ENCODE results near the gene TBL1X.
"Not testable (repeated sequence)": the region's sequence is repeated elsewhere in the genome, so short reads cannot be mapped to it uniquely, and the experiment has no call there.

TBL1X gene

DNA sequence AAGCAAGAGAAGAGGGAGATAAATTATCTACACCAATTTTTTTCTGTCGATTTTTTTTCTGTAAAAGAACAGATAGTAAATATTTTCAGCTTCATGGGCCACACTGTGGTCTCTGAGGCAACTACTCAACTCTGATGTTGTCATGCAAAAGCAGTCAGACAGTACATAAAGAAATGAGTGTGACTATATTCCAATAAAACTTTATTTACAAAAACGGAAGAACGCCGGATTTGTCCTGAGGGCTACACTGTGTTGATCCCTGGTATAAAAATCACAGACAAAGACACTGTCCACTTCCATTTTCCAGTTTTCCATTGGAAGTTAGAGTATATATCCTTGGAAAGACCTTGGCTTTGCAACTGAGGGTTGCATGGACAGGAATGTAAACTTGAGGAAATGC lies 282.8 kb downstream of the TBL1X start:
- DNase-seq (ENCODE audit: low read depth in 1 of 2, low spot score in 1 of 2): no peak

DNA sequence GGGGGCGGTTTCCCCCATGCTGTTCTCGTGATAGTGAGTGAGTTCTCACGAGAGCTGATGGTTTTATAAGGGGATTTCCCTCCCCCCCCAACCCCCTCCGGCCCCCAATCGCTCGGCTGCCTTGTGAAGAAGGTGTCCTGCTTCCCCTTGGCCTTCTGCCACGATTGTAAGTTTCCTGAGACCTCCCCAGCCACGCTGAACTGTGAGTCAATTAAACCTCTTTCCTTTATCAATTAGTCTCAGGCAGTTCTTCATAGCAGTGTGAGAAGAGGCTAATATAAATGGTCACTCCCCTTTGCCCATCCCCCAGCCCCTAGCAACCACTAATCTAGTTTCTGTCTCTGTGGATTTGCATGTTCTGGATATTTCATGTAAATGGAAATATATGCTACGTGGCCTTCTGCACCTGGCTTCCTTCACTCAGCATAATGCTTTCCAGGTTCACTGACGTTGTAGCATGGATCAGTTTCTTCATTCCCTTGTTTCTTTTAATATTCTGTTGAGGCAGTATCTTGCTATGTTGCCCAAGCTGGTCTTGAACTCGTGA lies 284.4 kb downstream of the TBL1X start:
- no peak for DNase-seq (ENCODE audit: low read depth in 1 of 2, low spot score in 1 of 2)

DNA sequence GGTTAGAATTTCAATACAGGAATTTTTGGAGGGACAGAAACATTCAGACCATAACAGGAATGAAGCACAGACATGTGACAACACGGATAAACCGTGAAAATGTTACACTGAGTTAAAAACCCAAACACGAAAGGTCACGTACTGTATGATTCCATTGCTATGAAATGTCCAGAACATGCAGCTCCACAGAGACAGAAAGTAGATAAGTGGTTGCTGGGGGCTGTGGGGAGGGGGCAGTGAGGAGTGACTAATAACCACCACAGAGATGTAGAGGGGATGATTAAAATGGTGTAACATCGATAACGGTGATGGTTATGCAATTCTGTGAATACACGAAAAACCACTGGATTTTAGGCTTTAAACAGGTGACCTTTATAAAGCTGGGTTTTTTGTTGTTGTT lies 292.5 kb downstream of the TBL1X start:
- DNase-seq (ENCODE audit: low read depth in 1 of 2, low spot score in 1 of 2): no peak

DNA sequence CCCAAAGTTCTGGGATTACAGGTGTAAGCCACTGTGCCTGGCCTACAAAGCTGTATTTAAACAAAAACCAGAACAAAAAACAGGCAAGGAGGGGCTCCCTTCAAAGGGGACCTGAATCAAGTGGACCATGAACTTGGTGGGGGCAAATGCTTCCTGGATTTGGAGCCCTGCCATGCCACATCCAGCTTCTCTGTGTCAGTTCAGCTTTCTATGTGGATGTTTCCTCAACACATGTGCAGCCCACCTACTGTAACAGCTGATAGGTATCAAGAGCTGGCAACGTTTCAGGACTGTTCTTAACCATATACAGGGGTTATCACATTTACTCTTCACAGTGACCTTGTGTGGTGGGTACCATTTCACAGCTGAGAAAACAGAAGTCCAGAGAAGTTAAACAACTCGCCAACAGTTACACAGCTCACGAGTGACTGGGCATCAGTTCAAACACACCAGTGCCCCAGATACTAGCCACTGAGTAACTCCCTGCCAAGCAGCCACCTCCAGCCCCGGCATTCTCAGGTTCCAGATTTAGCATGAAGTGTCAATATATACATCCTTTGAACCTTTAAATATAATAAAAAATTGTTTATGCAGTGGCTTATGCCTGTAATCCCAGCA lies 293.3 kb downstream of the TBL1X start:
- no peak for DNase-seq (ENCODE audit: low read depth in 1 of 2, low spot score in 1 of 2)

DNA sequence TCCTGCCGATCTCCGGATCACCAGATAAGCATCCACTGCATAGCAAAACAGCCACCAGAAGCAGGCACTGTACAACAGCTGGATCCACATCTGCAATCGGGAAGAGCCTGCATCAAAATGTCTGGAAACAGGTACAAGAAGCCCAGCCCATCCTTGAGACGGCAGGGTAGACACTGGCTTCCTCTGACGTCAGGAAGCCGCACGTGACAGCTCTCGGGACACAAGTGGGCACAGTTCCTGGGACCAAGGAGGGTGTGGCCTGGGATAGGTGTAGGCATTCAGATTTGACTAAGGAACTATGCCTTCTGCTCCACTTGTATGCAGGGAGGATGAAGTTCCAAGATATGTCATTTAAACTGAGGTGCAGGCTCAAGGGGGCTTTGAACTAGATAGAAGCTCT lies 294.5 kb downstream of the TBL1X start:
- DNase-seq (ENCODE audit: low read depth in 1 of 2, low spot score in 1 of 2): no peak

DNA sequence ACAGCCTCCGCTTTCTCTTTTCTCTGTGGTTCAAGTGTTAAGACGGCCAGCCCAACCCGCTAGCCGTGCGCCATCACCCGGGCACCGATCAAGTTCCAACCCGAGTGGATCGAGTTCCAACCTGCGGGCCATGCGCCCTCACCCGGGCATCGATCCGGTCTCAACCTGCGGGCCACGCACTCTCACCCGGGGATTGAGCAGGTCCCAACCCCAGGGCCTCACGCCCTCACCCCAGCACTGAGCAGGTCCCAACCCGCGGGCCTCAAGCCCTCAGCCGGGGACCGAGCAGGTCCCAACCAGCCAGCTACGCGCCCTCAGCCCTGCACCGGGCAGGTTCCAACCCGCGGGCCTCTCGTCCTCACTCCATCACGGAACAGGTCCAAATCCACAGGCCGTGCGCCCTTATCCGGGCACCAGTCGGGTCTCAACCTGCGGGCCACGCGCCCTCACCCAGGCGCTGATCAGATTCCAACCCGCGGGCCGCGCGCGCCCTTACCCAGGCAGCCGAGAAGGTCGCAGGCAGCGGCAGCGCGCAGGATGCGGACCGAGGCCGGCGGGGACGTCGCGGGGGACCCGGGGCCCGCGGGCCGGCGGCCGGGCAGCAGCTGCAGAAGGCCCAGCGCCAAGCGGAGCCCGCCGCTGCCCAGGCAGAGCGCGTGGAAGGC lies 300.3 kb downstream of the TBL1X start:
- DNase-seq (ENCODE audit: low read depth in 1 of 2, low spot score in 1 of 2): no peak

DNA sequence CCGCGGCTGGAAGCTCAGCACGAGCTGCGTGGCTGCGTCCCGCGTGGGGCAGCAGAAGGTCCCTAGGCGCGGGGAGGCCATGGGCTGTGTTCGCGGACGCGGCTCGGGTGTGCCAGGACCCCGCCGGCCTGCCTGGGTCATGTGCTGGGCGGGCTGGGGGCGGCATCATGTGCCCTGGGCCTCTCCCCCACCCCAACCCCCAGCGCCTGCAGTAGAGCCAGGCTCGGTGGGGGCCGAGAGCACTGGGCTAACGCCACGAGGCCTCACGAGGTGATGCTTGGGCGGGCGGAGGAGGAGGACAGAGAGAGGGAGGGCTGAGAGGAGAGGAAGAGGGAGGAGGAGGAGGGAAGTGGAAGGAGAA lies 300.9 kb downstream of the TBL1X start, which contains the start of gene GPR143:
GPR143 (minus strand) TSS at position 111 of the 361 bp plus-strand sequence; CDS start at position 81, 30 bp downstream.
- no peak for DNase-seq (ENCODE audit: low read depth in 1 of 2, low spot score in 1 of 2)

DNA sequence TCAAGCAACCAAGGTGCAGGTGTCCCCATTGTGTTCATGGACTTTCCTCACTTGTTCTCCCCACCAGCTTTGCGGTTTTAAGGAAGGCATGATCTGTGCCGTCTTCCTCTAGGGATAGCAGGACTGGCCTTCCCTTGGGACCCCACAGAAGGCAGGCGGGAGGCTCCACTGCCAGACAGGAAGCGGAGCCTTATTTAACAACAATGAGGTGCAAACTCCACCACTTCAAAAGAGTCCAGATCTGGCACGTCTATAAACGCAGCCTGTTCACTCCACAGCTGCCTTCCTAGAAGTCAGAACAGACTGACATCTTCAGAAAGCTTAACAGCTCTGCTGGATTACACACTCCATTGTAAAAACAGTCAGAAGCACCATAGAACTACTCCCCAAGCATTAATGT lies 302.5 kb downstream of the TBL1X start:
- no peak for DNase-seq (ENCODE audit: low read depth in 1 of 2, low spot score in 1 of 2)

DNA sequence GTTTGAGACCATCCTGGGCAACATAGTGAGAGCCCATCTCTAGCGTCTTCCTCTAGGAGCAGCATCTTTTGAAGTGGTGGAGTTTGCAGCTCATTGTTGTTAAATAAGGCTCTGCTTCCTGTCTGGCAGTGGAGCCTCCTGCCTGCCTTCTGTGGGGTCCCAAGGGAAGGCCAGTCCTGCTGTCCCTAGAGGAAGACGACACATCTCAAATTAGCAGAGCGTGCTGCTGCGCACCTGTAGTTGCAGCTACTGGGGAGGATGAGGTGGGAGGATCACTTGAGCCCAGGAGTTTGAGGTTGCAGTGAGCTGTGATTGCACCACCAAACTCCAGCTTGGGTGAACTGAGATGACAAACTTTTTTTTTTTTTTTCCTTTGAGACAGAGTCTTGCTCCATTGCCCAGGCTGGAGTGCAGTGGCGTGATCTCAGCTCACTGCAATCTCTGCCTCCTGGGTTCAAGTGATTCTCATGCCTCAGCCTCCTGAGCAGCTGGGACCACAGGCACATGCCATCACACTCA lies 303.5 kb downstream of the TBL1X start:
- not testable (repeated sequence) for DNase-seq (ENCODE audit: low read depth in 1 of 2, low spot score in 1 of 2)

DNA sequence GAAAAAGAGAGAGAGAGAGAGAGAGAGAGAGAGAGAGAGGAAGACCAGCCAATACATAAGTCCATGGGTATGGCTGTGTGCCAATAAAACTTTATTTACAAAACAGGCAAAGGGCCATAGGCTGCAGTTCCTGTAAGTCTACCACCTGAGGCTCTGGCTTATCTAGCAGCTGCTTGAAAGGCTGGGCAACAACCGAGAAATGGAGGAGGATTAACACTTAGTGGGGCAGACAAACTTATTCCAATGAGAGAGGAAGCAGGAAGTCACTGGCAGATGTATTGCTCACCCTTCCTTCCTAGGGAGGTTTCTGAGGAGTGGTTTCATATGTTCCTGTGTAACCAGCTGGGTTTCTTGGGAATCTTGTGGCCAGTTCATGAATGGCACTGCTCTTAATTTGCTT lies 305.5 kb downstream of the TBL1X start:
- no peak for DNase-seq (ENCODE audit: low read depth in 1 of 2, low spot score in 1 of 2)

DNA sequence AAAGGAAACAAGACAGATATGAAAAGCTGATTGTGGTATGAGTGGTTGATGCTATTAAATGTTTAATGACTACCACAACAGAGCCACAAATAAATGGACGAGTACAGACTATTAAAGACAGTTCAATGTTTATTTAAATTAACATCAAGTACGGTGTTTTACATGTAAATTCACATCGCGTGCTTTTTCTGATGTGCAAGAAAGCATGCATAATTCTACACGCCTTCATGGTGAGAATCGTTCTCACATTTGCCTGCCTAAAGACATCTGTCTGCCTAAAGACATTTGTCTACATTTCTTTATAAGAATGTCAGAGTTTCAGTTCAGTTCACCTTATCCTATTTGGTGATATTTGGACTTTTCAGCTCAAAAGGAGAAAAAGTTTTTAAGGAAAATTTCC lies 308.1 kb downstream of the TBL1X start:
- DNase-seq (ENCODE audit: low read depth in 1 of 2, low spot score in 1 of 2): no peak

DNA sequence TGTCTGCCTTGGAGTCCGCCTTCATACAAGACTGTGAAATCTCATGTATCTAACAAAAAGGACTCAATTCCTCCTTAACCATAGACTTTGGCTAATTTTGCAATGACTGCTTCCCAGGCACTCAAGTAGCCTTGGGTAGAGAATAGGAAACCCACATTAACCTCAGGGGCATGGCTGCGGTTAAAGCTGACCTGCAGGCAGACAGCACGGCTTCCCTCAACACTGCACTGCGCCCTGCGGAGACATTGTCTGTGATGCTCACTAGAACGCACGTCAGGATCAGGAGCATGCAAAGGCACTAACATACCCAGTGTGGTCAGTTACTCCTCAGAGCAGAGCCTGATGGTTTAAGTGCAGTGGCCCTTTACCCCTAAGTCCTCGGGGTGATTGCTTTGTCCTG lies 311.1 kb downstream of the TBL1X start:
- no peak for DNase-seq (ENCODE audit: low read depth in 1 of 2, low spot score in 1 of 2)

DNA sequence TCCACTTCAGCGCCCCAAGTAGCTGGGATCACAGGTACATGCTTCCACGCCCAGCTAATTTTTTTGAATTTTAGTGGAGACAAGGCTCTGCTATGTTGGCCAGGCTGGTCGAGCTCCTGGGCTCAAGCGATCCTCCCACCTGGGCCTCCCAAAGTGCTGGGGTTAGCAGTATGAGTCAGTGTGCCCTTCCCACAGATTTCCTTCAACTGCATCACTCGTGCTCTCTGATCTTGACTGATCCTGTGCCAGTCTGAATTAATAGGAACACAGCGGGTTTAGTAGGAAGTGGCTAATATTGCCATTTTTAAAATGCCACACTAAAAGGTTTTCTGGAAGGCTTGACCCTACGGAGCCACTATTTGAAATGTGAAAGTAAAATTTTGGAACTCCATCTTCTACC lies 317.1 kb downstream of the TBL1X start:
- no peak for DNase-seq (ENCODE audit: low read depth in 1 of 2, low spot score in 1 of 2)

DNA sequence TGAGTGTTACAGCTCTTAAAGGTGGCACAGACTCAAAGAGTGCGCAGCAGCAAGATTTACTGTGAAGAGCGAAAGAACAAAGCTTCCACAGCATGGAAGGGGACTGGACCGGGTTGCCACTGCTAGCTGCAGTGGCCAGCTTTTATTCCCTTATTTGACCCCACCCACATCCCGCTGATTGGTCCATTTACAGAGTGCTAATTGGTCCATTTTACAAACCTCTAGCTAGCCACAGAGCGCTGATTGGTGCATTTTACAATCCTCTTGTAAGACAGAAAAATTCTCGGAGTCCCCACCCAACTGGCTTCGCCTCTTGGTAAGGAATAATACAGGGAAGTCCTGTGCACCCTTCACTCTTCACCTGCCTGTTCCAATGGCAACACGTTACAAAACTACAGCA lies 319.5 kb downstream of the TBL1X start:
- DNase-seq (ENCODE audit: low read depth in 1 of 2, low spot score in 1 of 2): no peak

DNA sequence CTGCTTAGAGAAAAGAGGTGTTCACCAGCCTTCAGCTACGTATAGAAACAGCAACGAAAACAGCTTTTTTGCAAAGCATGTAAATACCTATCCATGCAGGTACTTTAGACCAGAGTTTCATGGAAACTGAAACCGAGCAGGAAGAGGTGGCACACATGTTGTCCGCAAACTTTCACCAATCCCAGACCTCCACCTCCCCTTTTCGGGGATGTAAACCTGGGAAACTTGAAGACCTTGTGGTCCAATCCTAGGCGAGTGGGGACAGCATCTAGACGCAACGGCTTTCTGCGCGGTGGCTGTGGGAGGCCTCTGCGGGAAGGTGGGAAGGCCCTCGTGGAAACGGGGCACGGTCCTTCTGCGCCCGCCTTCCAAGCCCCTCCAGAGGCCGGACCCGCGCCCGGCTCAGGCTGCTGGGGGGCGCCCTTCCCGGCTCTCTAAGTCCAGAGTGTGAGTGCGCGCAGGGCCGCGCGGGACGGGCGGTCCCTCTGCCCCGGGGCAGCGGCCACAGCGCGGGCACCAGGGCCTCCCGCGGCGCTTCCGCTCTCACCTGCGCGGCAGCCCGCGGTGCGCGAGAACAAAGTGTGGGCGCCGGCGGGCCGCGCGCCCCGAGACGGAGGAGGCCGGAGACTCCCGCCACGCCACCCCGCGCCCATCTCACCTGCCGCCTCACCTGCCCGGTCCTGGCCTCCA lies 320.5 kb downstream of the TBL1X start:
- no peak for DNase-seq (ENCODE audit: low read depth in 1 of 2, low spot score in 1 of 2)

DNA sequence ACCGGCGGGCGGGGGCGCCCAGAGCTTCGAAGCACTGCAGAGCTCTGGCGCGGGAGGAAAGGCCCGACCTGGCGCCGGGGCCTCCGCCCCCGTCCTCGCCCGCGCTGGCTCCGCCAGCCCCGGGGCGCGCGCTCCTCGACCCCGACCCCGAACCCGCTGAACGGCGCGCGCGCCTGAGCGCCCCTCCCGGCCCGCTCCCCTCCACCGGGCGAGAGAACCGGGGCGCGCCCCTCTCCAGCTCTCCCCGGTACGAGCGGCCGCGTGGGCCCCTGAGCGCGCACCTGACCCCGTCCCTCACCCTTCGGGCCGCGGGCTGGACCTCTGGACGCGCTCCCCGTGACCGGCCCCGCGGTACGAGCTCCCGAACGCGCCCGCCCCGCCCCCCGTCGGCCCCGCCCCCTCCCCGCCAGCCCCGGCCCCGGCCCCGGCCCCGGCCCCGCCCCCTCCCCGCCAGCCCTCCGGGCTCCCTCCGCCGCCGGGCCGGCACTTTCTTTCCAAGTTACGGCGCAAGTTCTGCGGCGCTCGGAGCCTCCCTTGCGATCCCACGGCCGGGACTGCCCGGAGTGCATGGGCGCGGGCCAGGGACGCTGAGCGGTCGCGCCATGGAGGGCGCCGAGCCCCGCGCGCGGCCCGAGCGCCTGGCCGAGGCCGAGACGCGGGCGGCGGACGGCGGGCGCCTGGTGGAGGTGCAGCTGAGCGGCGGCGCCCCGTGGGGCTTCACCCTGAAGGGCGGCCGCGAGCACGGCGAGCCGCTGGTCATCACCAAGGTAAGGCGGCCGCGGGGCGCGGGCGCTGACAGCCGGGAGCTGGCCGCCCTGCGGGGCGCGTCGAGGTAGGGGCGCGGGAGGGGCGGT lies 321.3 kb downstream of the TBL1X start, which contains the start of gene SHROOM2:
SHROOM2 (plus strand) TSS at position 486 of the 854 bp plus-strand sequence; CDS start at position 603, 117 bp downstream.
- DNase-seq (ENCODE audit: low read depth in 1 of 2, low spot score in 1 of 2): no peak

DNA sequence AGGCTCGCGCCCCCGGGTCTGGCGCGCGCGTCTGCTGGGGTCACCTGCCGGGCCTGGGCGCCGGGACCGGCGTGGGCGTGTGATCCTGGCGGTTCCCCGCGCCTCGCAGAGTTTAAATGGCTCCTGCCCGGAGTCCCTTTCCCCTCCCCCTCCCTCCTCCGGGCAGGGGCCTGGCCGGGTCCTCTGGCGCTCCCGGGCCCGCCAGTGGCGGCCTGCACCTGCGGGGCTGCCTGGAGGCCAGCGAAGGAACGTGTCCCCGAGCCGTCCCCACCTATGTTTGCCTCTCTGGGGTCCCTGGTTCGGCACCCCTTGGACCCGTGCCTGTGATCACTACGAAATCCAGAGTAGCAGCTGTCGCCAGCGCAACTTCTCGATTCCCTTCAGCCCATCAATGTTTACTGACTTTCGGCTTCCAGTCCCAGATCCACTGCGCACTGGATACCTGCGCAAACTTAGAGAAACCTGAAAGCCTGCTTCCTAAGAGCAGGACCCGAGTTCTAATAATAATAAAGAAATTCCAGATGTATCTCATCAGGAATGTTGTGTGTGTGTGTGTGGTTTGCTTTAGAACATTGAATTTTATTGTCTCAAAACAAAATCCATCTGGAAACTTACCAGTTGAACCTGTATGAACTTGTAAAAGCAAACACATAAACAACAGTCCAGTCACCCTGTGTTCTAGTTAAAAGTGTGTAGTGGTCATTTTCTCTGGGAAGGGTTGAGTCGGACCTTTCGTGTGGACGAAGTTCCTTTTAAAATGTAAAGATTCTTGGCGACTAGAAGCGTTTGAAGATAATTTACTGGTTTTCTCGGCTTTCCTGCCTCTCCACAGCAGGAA lies 322.2 kb downstream of the TBL1X start:
- DNase-seq (ENCODE audit: low read depth in 1 of 2, low spot score in 1 of 2): no peak

DNA sequence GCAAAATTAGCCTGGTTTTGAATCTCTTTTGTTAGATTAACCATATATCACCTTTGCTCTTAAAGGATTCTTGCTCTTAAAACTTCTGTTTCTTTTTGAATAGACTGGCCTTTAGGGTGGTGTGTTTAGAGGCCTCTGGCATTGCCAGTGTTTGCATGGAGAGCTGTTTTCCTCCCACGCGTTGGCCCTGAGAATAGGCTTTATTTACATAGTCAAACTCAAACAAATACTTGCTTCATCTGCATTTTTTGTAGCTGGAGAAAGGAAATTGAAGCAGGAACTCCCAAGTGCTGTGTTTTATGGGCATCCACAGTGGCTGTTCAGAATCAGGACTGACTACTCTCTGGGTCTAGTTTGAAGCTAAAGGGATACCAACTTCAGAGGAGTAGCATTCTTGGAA lies 324.1 kb downstream of the TBL1X start:
- no peak for DNase-seq (ENCODE audit: low read depth in 1 of 2, low spot score in 1 of 2)

DNA sequence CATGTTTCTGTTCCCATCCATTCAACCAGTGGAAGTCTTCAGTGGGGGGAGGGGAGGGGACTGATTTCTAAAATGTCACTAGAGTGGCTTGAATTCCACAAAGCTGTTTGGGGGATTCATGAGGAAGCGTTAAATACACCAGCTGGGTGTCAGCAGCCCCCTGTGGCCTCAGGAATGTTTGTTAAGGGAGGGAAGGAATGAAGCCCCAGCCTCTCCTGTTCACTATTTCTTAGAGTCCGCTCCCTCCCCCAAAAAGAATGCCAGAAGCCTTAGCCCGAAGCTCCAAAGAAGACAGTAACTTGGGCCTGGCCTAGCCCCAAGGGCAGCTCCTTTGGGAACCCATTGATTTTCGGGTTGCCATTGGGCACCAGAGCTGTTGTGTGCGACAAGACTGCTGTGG lies 324.7 kb downstream of the TBL1X start:
- no peak for DNase-seq (ENCODE audit: low read depth in 1 of 2, low spot score in 1 of 2)

All from activated CD4-positive, alpha-beta T cell treated with anti-CD3 and anti-CD28 coated beads, Interleukin-2, amount 50 U/mL, for 24 hours (primary cell).